Loucy (cell line): Measurements from ENCODE around the gene OVOL2.

ENCODE experiments used
- CTCF ChIP-seq: fragments of 200-600 bp; sonication (generic); conservative IDR thresholded peaks from 2 replicates; pipeline ENCODE4 v1.5.1; 2014; ENCODE audit warnings: mild to moderate bottlenecking, antibody characterized with exemption, low read length
- EZH2phosphoT487 ChIP-seq: fragments of 200-600 bp; IDR thresholded peaks from 2 replicates; pipeline ENCODE4 v1.6.1; 2018; ENCODE audit warnings: antibody characterized with exemption, mild to moderate bottlenecking, moderate library complexity, borderline replicate concordance

- TF ChIP-seq CTCF, result no peak
- no peak for TF ChIP-seq EZH2phosphoT487
Measured at GRCh38 chr20:17993546-17993945, 64.2 kb downstream of the OVOL2 start.
